Measurements from ENCODE around the gene CDH11.

Gene CDH11

DNA sequence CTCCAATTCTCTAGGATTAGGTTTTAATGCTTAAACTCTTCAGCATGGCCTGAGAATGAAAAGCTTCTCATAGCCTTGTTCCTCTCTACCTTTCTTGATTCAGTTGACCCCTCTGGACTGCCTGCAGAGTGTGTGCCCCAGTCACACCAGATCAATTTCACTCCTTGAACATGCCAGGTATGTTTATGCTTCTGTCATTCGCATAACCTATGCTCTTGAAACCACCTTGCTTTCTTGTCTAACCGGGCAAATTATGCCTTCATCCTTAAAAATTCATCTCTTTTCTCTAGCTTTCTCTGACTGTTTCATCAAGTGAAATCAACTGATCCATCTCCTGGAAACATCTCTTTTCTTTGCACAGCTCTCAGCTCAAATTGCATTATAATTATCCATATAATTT is 42.3 kb downstream of the CDH11 start:
- in situ Hi-C loops (cut with HindIII; ENCODE audit: low pct_ligation_motif_present, low pct_unique_long_range_greater_than_20kb, low sequenced_read_pairs), result no loop called here
- no peak for DNase-seq

DNA sequence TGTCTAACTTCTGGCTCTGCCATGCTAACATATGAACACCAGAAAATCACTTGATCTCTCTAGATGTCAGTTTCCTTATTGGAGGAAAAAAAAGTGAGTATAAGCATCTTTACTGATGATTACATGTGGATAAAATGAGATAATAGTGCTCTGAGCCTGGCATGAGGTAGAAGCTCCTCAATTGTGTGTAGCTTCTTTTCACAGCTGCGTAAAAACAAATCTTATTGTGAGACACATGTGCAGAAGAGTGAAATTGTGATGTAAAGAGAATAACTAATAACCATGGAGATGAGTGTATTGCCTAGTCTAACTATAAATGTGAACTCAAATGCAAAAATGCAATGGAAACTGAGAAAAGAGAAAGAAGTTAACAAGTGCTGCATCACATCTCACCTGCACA is 44.7 kb downstream of the CDH11 start:
- no peak for DNase-seq
- in situ Hi-C loops (cut with HindIII; ENCODE audit: low pct_ligation_motif_present, low pct_unique_long_range_greater_than_20kb, low sequenced_read_pairs), result no loop called here

DNA sequence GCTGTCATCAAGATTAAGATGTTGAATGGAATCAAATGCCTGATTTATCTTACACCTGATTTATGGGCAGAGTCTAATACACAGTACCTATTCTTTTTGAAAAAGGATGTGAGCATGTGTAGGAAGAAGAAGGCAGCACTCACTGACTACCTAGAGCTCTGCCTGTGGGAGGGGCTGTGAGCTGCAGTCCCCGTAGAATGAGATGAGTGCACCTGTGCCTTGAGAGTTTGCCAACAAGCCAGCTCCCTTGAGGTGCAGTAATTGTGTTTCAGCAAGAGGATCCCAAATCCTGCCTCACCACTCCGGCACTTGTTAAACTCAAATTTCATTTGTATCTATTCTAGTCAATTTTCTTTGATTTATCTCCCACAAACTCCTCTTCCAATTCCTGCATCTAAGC is 46.0 kb downstream of the CDH11 start:
- no peak for DNase-seq
- in situ Hi-C loops (cut with HindIII; ENCODE audit: low pct_ligation_motif_present, low pct_unique_long_range_greater_than_20kb, low sequenced_read_pairs), result no loop called here

DNA sequence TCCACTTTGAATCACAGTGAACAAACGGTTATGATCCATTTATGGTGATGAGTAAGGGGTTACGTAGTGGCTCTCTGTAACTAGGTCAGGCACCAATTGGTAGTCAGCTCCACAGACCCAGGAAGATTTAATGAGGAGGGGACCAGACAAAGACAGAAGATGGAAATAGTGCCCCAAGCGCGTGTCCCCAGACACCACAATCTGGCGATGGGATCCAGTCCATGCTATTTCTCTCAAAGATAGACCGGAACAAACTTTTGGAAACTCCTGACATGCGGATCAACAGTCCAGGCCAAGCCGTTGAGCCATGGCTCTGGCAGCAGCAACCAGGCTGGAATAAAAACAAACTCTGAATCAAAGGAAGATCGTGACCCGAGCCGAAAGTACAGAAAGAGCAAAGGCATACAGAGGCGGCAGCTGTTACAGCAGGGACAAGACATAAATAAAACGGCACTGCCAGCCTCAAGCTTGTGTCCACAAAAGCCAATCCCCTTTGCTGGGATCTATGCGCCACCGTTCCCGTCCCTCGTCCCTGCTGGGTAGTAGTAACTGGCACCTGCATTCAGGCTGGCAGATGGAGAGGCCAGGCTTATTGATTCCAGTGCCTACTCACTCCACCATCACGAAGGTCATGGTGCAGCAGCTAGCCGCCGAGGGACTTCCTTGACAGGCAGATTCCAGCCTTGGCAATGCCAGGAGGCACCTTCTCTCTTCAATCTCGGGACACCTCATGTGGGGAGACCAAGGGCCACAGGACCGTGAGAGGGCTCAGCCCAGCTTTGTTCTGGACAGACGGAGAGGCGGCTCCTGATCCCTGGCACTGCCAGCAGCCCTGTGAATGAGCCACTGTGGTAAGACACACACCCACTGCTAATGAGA is 50.2 kb downstream of the CDH11 start:
- in situ Hi-C loops (cut with HindIII; ENCODE audit: low pct_ligation_motif_present, low pct_unique_long_range_greater_than_20kb, low sequenced_read_pairs), result no loop called here
- DNase-seq, result no peak

DNA sequence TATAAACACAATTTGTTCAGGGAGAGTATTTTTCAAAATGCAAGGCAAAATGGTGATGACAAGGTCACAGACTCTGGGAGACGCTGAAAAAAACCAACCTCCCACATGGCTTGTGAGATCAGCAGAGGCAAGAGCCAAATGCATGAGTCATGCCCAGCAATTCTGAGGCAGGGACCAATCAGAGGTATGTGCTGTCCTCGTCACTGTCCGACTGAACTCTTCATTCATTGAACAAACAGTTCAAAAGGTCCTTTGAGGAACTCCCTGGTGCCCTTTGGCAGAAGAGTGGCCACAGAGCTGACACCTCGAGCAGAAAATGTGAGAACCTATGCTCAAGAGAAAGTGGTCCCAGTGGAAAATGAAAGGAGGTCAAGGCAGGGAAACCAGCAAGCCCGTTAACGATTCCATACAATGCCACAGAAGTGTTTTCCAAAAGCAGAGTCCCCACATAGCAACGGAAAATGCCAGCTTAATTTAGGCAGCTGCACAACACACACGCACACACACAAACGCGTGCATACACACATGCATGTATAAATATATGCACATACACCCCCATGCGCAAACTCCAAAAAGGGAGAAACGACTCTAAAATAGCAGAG is 50.9 kb downstream of the CDH11 start:
- in situ Hi-C loops (cut with HindIII; ENCODE audit: low pct_ligation_motif_present, low pct_unique_long_range_greater_than_20kb, low sequenced_read_pairs), result no loop called here
- peak; percentile 91 for DNase-seq

DNA sequence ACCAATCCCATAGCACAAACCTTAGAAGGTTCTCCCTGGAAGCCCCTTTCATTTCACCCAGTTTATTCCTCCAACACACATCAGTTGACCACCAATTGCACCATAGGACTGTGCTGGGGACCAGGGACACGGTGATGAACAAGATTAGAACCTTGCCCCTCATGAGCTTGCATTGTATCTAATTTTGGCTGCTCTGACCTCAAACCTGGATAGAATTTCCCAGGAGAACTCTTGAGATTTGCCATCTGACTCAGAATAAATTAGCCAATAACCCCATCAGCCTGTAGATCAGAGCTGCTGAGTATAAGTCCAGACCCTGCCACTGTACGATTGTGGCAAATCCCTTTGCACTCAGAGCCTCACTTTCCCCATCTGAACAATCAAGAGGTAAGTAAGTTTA is 52.1 kb downstream of the CDH11 start:
- in situ Hi-C loops (cut with HindIII; ENCODE audit: low pct_ligation_motif_present, low pct_unique_long_range_greater_than_20kb, low sequenced_read_pairs), result no loop called here
- no peak for DNase-seq

DNA sequence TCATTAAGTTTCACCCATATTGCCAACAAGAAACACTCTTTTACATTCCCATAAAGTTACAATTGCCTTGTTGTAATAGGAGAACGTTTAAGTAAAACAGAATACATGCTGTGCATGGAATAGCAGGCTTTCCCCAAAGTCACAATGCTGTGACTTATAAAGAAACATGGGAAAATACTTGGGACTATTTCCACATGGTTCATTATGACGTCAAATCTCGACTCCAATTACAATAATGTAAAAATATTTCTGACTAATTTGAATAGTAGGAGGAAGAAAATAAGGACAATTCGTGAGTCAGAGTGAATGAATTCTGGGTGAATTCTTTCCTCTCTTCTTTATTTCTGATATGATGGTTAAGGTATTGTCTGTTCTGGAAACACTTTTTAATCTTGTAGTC is 52.8 kb downstream of the CDH11 start:
- no peak for DNase-seq
- in situ Hi-C loops (cut with HindIII; ENCODE audit: low pct_ligation_motif_present, low pct_unique_long_range_greater_than_20kb, low sequenced_read_pairs), result no loop called here

DNA sequence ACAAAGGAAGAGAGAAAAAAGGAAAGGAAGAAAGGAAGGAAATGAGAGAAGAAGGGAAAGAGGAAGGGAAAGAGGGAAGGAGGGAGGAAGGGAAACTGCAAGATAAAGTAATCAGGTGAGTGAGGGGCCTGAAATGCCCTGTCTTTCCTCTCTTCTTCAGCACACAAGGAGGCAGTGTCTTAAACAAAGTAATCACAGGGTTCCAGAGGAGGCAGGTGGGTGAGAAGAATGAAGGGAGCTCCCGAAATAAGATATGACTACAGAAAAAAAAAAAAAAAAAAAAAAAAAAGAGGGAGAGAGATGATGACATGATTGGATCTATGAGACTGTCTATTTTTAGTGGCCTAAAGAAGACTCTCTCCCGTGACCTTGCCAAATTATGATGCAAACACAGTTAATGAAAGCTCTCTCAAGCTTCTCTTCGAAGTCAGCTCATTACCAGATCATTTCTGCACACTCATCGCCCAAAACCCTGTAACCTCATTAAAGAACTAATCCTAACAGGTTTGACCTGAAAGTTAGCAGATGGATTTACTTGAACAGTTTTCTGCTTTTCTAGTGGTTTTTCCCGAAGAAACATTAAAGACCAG is 53.6 kb downstream of the CDH11 start:
- in situ Hi-C loops (cut with HindIII; ENCODE audit: low pct_ligation_motif_present, low pct_unique_long_range_greater_than_20kb, low sequenced_read_pairs), result no loop called here
- DNase-seq, result no peak

DNA sequence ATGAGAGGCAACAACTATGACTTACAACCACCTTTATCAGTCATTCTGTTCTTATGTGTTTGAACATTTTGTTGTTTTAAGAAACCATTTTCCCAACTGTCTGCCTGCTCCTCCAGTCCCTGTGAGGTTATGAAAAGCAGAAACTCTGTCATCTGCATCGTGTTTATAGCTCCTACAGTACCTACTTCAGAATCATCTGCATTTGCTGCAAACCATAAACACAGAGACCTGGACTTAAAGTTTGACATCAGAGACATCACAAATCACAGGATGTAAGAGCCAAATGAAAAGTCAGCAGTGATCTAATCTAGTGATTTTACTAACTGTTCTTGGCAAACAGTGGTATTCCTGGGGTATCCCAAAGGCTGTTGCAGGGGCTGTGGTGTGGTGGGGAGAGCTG is 55.2 kb downstream of the CDH11 start:
- no peak for DNase-seq
- in situ Hi-C loops (cut with HindIII; ENCODE audit: low pct_ligation_motif_present, low pct_unique_long_range_greater_than_20kb, low sequenced_read_pairs), result no loop called here

DNA sequence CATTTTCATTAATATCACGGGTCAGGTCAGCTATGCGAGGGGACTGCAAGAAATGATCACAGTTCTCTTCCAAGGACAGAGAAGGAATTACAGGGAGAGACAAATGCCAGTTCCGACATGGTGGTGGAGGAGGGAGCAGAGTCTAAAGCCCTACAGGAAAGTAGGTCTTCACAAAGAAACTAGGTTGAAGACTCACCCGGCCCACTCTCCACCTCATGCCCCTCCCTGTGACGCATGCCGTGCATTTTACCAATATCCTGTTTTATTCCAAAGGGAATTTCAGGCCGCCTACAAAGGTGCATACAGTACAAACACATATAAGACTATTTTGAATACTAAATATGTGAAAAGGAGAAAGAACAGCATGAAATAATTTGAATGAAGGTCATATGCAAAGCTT is 56.8 kb downstream of the CDH11 start:
- in situ Hi-C loops (cut with HindIII; ENCODE audit: low pct_ligation_motif_present, low pct_unique_long_range_greater_than_20kb, low sequenced_read_pairs), result no loop called here
- no peak for DNase-seq

DNA sequence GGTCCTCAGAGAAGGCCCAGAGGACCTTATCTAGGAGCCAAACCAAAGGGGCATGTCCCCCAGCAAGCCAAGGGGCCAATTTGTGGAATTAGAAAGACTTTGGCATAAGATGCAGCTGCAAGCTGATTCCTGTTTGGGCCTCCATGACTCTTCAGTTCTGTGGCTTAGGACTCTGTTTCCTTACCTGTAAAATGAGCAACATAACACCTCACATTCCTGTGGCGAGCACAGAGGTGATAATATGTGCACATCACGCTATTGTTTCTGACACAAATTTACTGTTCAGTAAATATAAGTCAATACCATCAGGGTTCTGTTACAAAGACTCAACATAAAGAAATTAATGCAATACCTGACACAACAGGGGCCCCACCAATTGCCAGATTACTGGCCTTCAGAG is 57.7 kb downstream of the CDH11 start:
- in situ Hi-C loops (cut with HindIII; ENCODE audit: low pct_ligation_motif_present, low pct_unique_long_range_greater_than_20kb, low sequenced_read_pairs), result no loop called here
- no peak for DNase-seq

DNA sequence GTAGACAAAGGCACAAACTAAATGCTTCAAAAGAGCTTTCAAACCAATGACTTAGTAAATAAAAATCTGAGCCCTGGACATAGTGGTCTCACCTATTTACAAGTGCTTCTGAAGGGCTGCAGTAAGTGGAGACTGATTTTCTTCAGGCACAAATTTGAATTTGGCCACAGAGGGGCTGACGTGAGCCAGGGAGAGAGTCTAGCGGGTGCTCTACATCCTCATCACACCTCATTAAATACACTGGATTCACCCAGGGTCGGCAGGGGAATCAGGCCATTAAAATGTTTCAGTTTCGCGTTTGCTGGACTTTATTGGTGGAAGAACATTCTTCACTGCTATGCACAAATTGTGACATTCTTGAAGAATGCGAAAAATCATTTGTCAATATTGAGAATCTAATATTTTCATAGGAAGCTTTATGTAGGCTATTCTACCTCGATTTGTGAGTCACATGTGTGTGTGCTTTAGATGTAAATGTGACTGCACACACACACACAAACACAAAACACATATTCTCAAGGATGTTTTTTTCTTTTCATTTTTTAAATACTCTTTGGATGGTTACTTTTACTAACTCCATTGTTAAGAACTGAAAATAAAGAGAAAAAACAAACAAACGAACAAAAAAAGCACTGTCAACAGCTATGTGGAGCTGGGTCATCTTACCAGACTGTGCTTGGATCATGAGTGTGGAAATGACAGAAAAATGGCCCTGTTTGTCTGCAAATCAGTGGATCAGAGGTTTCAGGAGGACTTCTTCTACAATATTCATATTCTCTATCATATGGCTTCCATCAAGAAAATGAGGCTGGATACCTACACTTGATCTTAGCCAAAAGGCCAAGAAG is 58.9 kb downstream of the CDH11 start:
- in situ Hi-C loops (cut with HindIII; ENCODE audit: low pct_ligation_motif_present, low pct_unique_long_range_greater_than_20kb, low sequenced_read_pairs), result no loop called here
- DNase-seq, result no peak

DNA sequence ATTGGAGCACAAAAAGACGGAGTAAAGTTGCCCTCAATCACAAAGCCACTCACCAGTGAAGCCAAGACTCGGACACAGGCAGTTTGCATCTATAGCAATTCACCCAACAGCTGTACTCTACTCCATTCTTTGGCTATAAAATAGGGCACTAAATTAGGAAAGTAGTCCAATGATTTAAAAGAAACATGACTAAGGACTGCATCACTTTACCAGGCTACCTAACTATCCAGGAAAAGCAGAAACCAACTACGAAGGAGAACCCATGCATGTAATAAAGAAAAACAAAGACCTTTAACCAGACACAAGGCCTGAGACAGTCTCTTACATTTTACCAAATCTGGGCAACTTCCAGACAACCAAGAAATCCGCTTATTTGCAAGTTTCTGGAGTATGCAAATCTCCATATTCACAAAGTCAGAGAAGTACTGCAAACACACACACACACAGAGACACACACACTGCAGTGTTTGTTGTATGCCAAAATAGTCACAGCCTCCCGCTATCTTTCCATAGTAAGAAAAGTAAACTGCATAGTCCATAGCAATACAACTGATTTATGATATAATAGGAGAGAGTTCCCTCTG is 59.8 kb downstream of the CDH11 start:
- DNase-seq, result no peak
- in situ Hi-C loops (cut with HindIII; ENCODE audit: low pct_ligation_motif_present, low pct_unique_long_range_greater_than_20kb, low sequenced_read_pairs), result no loop called here

DNA sequence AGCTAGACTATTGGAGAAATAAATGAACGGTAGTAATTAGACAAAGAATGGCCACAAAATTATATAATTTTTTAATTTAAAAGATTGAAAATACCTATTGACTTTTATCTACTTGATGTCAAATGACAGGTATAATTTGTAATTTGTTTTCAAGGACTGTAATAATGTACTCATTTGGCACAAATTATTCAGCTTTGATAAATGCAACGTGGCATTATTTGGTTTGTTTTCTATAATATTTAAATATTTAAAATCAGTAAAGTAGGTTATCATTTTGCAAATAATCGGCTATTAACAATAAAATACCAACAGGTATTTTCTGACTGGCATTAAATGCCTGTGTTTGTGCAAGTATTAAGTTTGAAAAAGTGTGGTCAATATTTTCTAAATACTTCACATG is 60.6 kb downstream of the CDH11 start:
- in situ Hi-C loops (cut with HindIII; ENCODE audit: low pct_ligation_motif_present, low pct_unique_long_range_greater_than_20kb, low sequenced_read_pairs), result no loop called here
- no peak for DNase-seq

DNA sequence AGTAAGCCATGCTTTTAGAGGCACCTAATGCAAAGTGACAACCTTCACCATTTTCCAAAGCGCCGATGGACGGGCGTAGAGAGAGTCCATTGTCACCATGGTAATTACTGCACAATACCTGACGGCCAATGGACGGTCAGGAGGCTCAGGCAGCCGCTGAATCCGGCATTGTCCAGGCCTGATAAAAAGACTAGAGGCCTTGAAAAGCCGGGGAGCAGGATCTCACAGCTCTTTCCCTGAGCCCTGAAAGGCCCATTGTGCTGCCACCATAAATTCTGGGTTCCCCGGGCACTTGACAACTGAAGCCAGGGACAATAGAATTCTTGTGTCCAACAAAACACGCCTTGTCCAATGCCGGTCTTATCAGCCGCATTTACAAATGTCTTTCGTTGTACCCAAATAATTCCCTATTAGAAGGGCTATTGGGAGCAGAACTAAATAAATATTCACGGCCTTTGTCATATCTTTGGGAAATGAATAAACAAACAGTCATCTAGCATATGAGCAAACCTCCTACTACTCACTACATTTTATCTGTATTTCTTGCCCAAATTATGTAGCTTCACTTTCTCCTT is 62.4 kb downstream of the CDH11 start:
- in situ Hi-C loops (cut with HindIII; ENCODE audit: low pct_ligation_motif_present, low pct_unique_long_range_greater_than_20kb, low sequenced_read_pairs), result no loop called here
- no peak for DNase-seq

DNA sequence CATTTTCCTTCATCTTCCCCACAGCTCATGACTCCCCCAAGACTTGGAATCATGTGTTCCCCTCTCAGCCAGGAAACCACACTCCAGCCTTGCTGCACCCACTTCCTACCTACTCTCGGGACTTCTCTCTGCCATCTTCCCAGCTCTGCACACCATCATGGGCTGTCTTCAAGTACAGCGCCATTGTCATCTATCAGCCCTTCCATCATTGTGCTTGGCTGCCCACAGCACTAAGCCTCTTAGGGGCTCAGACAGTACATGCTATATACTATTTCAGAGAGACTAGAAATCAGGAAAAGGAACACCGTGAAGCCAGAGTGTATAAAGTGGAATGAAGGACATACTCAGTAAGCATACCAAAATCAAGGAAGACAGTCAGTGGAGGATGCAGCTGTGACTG is 64.7 kb downstream of the CDH11 start:
- in situ Hi-C loops (cut with HindIII; ENCODE audit: low pct_ligation_motif_present, low pct_unique_long_range_greater_than_20kb, low sequenced_read_pairs), result no loop called here
- DNase-seq, result no peak

DNA sequence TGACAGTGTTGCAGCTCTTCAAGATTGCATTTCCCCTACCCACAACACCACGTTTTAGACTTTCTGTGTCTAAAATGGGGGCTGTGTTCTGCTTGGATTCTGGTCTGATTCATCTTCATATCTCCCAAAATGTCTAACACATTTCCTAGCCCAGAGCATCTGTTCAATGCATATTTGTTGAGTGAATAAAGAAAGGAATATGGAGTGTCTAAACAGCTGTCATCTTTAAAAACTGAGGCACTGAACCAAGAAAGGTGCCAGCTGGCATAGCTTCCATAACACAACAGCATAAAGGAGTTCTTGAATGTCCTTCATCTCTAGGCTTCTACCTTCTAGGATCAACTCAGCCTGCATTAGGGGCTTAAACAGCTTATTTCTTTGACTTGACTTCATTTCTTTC is 67.4 kb downstream of the CDH11 start:
- DNase-seq, result no peak
- in situ Hi-C loops (cut with HindIII; ENCODE audit: low pct_ligation_motif_present, low pct_unique_long_range_greater_than_20kb, low sequenced_read_pairs), result no loop called here

DNA sequence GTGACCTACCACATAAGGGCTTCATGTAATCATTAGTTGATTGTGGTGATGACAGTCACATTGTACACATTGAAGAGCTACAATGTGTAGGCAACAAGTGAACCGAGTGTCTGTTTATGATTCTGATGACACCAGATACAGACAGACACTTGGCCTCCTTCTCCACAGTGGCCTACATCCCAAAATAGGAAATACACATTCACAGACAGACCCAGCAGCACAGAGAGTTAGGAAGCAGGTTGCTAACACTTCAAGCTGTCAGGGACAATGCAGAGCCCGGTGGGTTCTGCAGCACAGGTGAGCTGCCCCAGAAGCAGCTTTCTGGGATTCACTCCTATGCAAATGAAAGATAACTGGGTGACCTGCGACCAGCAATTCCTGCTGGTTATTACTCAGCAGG is 72.2 kb downstream of the CDH11 start:
- in situ Hi-C loops (cut with HindIII; ENCODE audit: low pct_ligation_motif_present, low pct_unique_long_range_greater_than_20kb, low sequenced_read_pairs), result no loop called here
- no peak for DNase-seq

DNA sequence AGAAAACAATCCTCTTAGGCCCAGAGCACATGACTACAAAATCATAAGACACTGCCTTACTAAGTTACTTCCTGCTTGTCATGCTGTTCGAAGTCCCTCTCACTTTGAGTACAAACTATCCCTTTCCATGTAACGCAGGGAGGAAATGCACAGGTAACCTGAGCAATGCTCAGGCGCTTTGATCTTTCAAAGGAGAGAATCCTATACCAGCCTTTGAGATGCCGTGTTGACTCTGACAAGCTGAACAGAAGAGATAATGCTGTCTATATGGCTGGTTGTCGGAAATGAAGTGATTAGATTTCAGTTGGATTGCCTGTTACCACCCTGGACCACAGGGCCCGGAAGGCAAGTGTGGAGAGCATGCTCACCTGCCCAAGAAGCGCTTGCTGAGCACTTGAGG is 75.9 kb downstream of the CDH11 start:
- in situ Hi-C loops (cut with HindIII; ENCODE audit: low pct_ligation_motif_present, low pct_unique_long_range_greater_than_20kb, low sequenced_read_pairs), result no loop called here
- no peak for DNase-seq

Measured in ACHN (cell line).